ENCODE measurements around the gene ANGPTL2. TPM values are rescaled to one million over a fixed set of nuclear protein-coding genes. Genes with fewer than 3 reads are reported as not detected.

The ANGPTL2 gene
- total RNA-seq, 4 donors from 2014 or later, result 29.5 to 57.0 (median 41.3) TPM

GRCh38 chr9:127159949-127160610 lies 37.6 kb upstream of the ANGPTL2 start:
- DNase-seq (ENCODE audit: extremely low spot score), result no peak
- 88% methylated on average over 5 of the region's 10 CpGs for WGBS
- TF ChIP-seq EP300 (IDR thresholded peaks at IDR 0.05) (no peak), POLR2A (IDR thresholded peaks at IDR 0.05; ENCODE audit: low read depth) (no peak)
- peak overlapping the region in 2 of 4 donors; percentile 19 to 32 for H3K27ac ChIP-seq (replicated peaks in 1 of 4)
- peaks cover 20 to 41% (median 33%) of the 10 kb centered on the region in 4 donors for H3K4me1 ChIP-seq
- H3K27me3 ChIP-seq, result no peaks in the 10 kb centered on the region
- H3K4me3 ChIP-seq, result no peak overlapping the region
- no peaks in the 10 kb centered on the region for H3K9me3 ChIP-seq
- intact Hi-C loops (cut with DNase I), result no loop called here
- H3K36me3 ChIP-seq, result no peaks in the 10 kb centered on the region

- Histone ChIP-seq H3K36me3 (no peaks in the 10 kb centered on the region), H3K27me3 (no peaks in the 10 kb centered on the region), H3K9me3 (no peaks in the 10 kb centered on the region), H3K27ac (replicated peaks in 1 of 4) (peak overlapping the region in 1 of 4 donors; percentile 32), H3K4me1 (peaks cover 27 to 48% (median 39%) of the 10 kb centered on the region in 4 donors), H3K4me3 (no peak overlapping the region)
- intact Hi-C loops (cut with DNase I), result no loop called here
- TF ChIP-seq POLR2AphosphoS5 (IDR thresholded peaks at IDR 0.05), result peak; percentile 39 to 66
- TF ChIP-seq CTCF (IDR thresholded peaks at IDR 0.05), result peak in 1 of 3 experiments; percentile 27
- TF ChIP-seq EP300 (IDR thresholded peaks at IDR 0.05), result no peak
- TF ChIP-seq POLR2A (IDR thresholded peaks at IDR 0.05; ENCODE audit: low read depth), result no peak
- 65% methylated on average over 5 of the region's 5 CpGs for WGBS
- DNase-seq (ENCODE audit: extremely low spot score), result no peak
Observed at GRCh38 chr9:127159325-127159801, 36.9 kb upstream of the ANGPTL2 start.

GRCh38 chr9:127158786-127159324 lies 36.4 kb upstream of the ANGPTL2 start:
- TF ChIP-seq CTCF (IDR thresholded peaks at IDR 0.05), result no peak
- TF ChIP-seq EP300 (IDR thresholded peaks at IDR 0.05), result no peak
- no peak for TF ChIP-seq POLR2A (IDR thresholded peaks at IDR 0.05; ENCODE audit: low read depth)
- TF ChIP-seq POLR2AphosphoS5 (IDR thresholded peaks at IDR 0.05), result no peak
- WGBS, result 76% methylated on average over 4 of the region's 4 CpGs
- Histone ChIP-seq H3K27me3 (no peaks in the 10 kb centered on the region), H3K36me3 (no peaks in the 10 kb centered on the region), H3K27ac (replicated peaks in 1 of 4) (peak overlapping the region in 1 of 4 donors; percentile 32), H3K4me1 (peaks cover 32 to 53% (median 42%) of the 10 kb centered on the region in 4 donors), H3K4me3 (no peak overlapping the region), H3K9me3 (no peaks in the 10 kb centered on the region)
- intact Hi-C loops (cut with DNase I), result no loop called here
- DNase-seq (ENCODE audit: extremely low spot score), result no peak

GRCh38 chr9:127155314-127155960 lies 33.0 kb upstream of the ANGPTL2 start:
- WGBS, result 56% methylated on average over 5 of the region's 5 CpGs
- H3K27ac ChIP-seq (replicated peaks in 1 of 4), result peak overlapping the region; percentile 60 to 77 (median 64)
- intact Hi-C loops (cut with DNase I), result loop anchor here (2.0 kb wide), 1 partner anchor 43 kb away; no protein-coding TSS in a partner anchor
- TF ChIP-seq POLR2AphosphoS5 (IDR thresholded peaks at IDR 0.05) (no peak), CTCF (IDR thresholded peaks at IDR 0.05) (no peak), EP300 (IDR thresholded peaks at IDR 0.05) (no peak), POLR2A (IDR thresholded peaks at IDR 0.05; ENCODE audit: low read depth) (no peak)
- no peaks in the 10 kb centered on the region for H3K9me3 ChIP-seq
- no peaks in the 10 kb centered on the region for H3K36me3 ChIP-seq
- DNase-seq (ENCODE audit: extremely low spot score), result peak; percentile 53
- H3K4me1 ChIP-seq, result peaks cover 25 to 45% (median 36%) of the 10 kb centered on the region in 4 donors
- no peak overlapping the region for H3K4me3 ChIP-seq
- H3K27me3 ChIP-seq, result no peaks in the 10 kb centered on the region

All from esophagus muscularis mucosa (tissue), 4 donors.